ENCODE data around the gene PHF8. TPM values are rescaled to one million over a fixed set of nuclear protein-coding genes. Genes with fewer than 3 reads are reported as not detected.

PHF8 gene
- total and polyA plus RNA-seq, 8 donors: 3.4 to 65.2 (median 13.7) TPM

DNA sequence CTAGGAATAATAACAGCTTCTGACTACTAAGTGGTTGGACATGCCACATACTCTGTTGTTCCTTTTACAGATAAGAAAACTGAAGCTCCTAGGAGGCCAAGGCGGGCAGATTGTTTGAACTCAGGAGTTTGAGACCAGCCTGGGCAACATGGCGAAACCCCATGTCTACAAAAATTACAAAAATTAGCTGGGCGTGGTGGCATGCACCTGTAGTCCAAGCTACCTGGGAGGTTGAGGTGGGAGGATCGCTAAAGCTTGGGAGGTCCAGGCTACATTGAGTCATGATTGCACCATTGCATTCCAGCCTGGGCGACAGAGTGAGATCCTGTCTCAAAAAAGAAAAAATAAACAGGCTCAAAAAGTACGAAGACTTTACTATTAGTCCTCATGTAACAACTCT is 30.6 kb upstream of the PHF8 start:
- Histone ChIP-seq H3K27me3 (no peaks in the 10 kb centered on the region), H3K27ac (no peak overlapping the region), H3K36me3 (peaks cover 0 to 33% (median 4%) of the 10 kb centered on the region in 4 donors), H3K9me3 (no peaks in the 10 kb centered on the region), H3K4me3 (no peak overlapping the region), H3K4me1 (no peaks in the 10 kb centered on the region)
- WGBS, 5 donors: 85 to 97% (median 93%) methylated on average over 6 of the region's 6 CpGs
- TF ChIP-seq POLR2AphosphoS5 (IDR thresholded peaks at IDR 0.05) (no peak), CTCF (IDR thresholded peaks at IDR 0.05) (no peak), EP300 (IDR thresholded peaks at IDR 0.05) (no peak), POLR2A (IDR thresholded peaks at IDR 0.05) (no peak)
- DNase-seq: no peak
- intact Hi-C loops (cut with DNase I; ENCODE audit: low total_unique reads): no loop called here

- 65 to 93% (median 78%) methylated on average over 2 of the region's 2 CpGs for WGBS, 5 donors
- intact Hi-C loops (cut with DNase I; ENCODE audit: low total_unique reads): no loop called here
- H3K27me3 ChIP-seq: no peaks in the 10 kb centered on the region
- no peaks in the 10 kb centered on the region for H3K4me1 ChIP-seq
- no peak for TF ChIP-seq POLR2A (IDR thresholded peaks at IDR 0.05)
- TF ChIP-seq CTCF (IDR thresholded peaks at IDR 0.05): no peak
- TF ChIP-seq POLR2AphosphoS5 (IDR thresholded peaks at IDR 0.05): no peak
- no peak for TF ChIP-seq EP300 (IDR thresholded peaks at IDR 0.05)
- DNase-seq: no peak
- no peak overlapping the region for H3K4me3 ChIP-seq
- H3K9me3 ChIP-seq: no peaks in the 10 kb centered on the region
- no peak overlapping the region for H3K27ac ChIP-seq
- peaks cover 0 to 4% (median 0%) of the 10 kb centered on the region in 4 donors for H3K36me3 ChIP-seq
These were observed 23.5 kb upstream of the PHF8 start for GRCh38 chrX:54067766-54068165.

GRCh38 chrX:54066841-54067240 is 22.6 kb upstream of the PHF8 start:
- H3K9me3 ChIP-seq: no peaks in the 10 kb centered on the region
- no peaks in the 10 kb centered on the region for H3K36me3 ChIP-seq
- no peaks in the 10 kb centered on the region for H3K27me3 ChIP-seq
- H3K4me1 ChIP-seq: no peaks in the 10 kb centered on the region
- TF ChIP-seq POLR2AphosphoS5 (IDR thresholded peaks at IDR 0.05) (no peak), POLR2A (IDR thresholded peaks at IDR 0.05) (no peak), EP300 (IDR thresholded peaks at IDR 0.05) (no peak), CTCF (IDR thresholded peaks at IDR 0.05) (no peak)
- H3K27ac ChIP-seq: no peak overlapping the region
- intact Hi-C loops (cut with DNase I; ENCODE audit: low total_unique reads): no loop called here
- no peak for DNase-seq
- no peak overlapping the region for H3K4me3 ChIP-seq

GRCh38 chrX:54064564-54064963 is 20.3 kb upstream of the PHF8 start:
- WGBS, 5 donors: 76 to 90% (median 78%) methylated on average over 3 of the region's 3 CpGs
- Histone ChIP-seq H3K9me3 (no peaks in the 10 kb centered on the region), H3K4me3 (no peak overlapping the region), H3K27me3 (no peaks in the 10 kb centered on the region), H3K36me3 (no peaks in the 10 kb centered on the region), H3K27ac (no peak overlapping the region), H3K4me1 (no peaks in the 10 kb centered on the region)
- TF ChIP-seq CTCF (IDR thresholded peaks at IDR 0.05): no peak
- intact Hi-C loops (cut with DNase I; ENCODE audit: low total_unique reads): no loop called here
- DNase-seq: no peak

DNA sequence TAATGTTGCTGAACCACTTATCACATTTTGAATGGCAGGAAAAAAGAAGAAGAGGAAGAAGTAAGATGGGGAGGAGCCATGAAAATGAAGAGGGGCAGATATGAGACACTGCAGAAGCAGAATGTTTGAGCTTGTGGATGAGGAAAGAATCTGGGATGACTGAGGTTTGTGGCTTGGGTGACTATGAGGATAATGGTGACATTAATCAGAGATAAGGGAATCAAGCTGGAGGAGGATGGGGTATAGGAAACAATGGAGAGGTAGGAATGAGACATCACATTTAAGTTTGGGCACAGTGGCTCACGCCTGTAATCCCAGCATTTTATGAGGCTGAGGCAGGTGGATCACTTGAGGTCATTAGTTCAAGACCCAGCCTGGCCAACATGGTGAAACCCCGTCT is 19.1 kb upstream of the PHF8 start:
- no peak for TF ChIP-seq EP300 (IDR thresholded peaks at IDR 0.05)
- TF ChIP-seq CTCF (IDR thresholded peaks at IDR 0.05): no peak
- no peak for TF ChIP-seq POLR2A (IDR thresholded peaks at IDR 0.05)
- no peak for TF ChIP-seq POLR2AphosphoS5 (IDR thresholded peaks at IDR 0.05)
- H3K9me3 ChIP-seq: no peaks in the 10 kb centered on the region
- H3K36me3 ChIP-seq: no peaks in the 10 kb centered on the region
- no peaks in the 10 kb centered on the region for H3K4me1 ChIP-seq
- H3K4me3 ChIP-seq: no peak overlapping the region
- H3K27me3 ChIP-seq: no peaks in the 10 kb centered on the region
- intact Hi-C loops (cut with DNase I; ENCODE audit: low total_unique reads): no loop called here
- H3K27ac ChIP-seq: no peak overlapping the region
- no peak for DNase-seq
- 70 to 97% (median 85%) methylated on average over 2 of the region's 2 CpGs for WGBS, 5 donors

All from stomach (tissue), 9 donors.